ENCODE results near the gene HOTAIR. TPM values are rescaled to one million over a fixed set of nuclear protein-coding genes. Genes with fewer than 3 reads are reported as not detected.

The HOTAIR gene
- polyA plus RNA-seq, 3 donors, result not detected

DNA sequence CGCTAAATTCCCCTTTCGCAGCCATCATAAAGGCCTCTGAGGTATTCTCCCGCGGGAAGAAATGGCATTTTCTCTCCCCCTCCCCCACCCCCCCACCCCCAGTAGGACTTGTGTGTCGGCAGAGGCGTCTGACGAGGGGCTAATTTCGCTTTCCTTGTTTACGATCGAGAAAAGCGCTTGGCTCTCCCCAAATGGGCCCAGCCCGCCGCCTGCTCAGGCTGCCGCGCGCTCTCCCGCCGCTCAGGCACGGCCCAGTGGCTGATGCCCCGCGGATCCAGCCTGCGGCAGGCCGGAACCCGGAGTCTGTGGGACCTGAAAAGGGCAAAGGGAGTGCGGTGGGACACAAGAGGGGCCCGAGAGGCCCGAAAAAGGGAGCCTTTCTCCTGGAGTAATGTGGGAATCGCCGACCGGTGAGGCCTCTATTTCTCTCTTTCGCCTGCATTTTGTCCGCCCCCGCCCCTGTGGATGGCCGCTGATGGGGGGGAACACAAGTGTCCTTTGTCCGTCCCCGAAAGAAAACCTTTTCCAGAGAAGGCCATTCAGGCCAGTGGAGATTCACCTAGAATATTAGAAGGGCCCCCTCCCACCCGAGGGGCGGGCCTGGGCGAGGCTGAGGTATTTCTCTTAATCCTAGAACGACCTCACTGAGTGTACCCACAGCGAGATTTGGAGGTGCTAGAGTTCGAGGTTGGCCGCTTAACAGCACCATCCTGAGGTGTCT lies 44.5 kb upstream of the HOTAIR start:
- H3K9me3 Mint-ChIP-seq, result peaks cover 0 to 36% (median 16%) of the 10 kb centered on the region in 7 donors
- peaks cover 27% of the 10 kb centered on the region for H3K4me1 Mint-ChIP-seq
- Histone ChIP-seq H3K36me3 (replicated peaks in 1 of 2; ENCODE audit: control insufficient read depth in 1 of 2, insufficient read depth in 2 of 2, low read length in 2 of 2) (no peaks in the 10 kb centered on the region), H3K4me1 (ENCODE audit: control insufficient read depth in 1 of 2, insufficient read depth in 2 of 2, low read length in 2 of 2) (peaks cover 14 to 16% of the 10 kb centered on the region in 2 donors), H3K27me3 (ENCODE audit: control insufficient read depth in 2 of 2, insufficient read depth in 2 of 2, low read length in 2 of 2) (peaks cover 95 to 100% of the 10 kb centered on the region in 2 donors), H4K20me1 (ENCODE audit: insufficient read depth, low read length) (no peaks in the 10 kb centered on the region), H3K9me3 (replicated peaks in 1 of 2; ENCODE audit: control insufficient read depth in 1 of 2, insufficient read depth in 1 of 2, low read length in 2 of 2) (peaks cover 10 to 36% of the 10 kb centered on the region in 2 donors), H3K4me3 (replicated peaks in 1 of 3; ENCODE audit: low read depth in 2 of 3, low read length in 3 of 3) (no peak overlapping the region), H3K9ac (ENCODE audit: insufficient read depth, low read length, poor library complexity, severe bottlenecking) (no peak overlapping the region), H3K27ac (ENCODE audit: low read depth in 1 of 2, low read length in 2 of 2) (no peak overlapping the region), H2AFZ (ENCODE audit: insufficient read depth, low read depth, low read length, poor library complexity, severe bottlenecking) (no peak overlapping the region), H3K79me2 (ENCODE audit: insufficient read depth, low read length) (no peaks in the 10 kb centered on the region), H3K4me2 (replicated peaks; ENCODE audit: extremely low read depth, low read length, poor library complexity, severe bottlenecking) (no peak overlapping the region)
- 24% methylated on average over 27 of the region's 43 CpGs for WGBS (ENCODE audit: insufficient coverage)
- H3K27me3 Mint-ChIP-seq (ENCODE audit: low read depth in 3 of 3), result peaks cover 96 to 100% (median 99%) of the 10 kb centered on the region in 3 donors
- intact Hi-C loops (cut with micrococcal nuclease), result no loop called here
- peaks cover 0 to 7% of the 10 kb centered on the region in 2 donors for H3K36me3 Mint-ChIP-seq
- DNase-seq, result no peak
- no peak overlapping the region for H3K27ac Mint-ChIP-seq
- H3K4me3 Mint-ChIP-seq, result peak overlapping the region in 1 of 2 donors; percentile 83
- TF ChIP-seq, protein P1, sequence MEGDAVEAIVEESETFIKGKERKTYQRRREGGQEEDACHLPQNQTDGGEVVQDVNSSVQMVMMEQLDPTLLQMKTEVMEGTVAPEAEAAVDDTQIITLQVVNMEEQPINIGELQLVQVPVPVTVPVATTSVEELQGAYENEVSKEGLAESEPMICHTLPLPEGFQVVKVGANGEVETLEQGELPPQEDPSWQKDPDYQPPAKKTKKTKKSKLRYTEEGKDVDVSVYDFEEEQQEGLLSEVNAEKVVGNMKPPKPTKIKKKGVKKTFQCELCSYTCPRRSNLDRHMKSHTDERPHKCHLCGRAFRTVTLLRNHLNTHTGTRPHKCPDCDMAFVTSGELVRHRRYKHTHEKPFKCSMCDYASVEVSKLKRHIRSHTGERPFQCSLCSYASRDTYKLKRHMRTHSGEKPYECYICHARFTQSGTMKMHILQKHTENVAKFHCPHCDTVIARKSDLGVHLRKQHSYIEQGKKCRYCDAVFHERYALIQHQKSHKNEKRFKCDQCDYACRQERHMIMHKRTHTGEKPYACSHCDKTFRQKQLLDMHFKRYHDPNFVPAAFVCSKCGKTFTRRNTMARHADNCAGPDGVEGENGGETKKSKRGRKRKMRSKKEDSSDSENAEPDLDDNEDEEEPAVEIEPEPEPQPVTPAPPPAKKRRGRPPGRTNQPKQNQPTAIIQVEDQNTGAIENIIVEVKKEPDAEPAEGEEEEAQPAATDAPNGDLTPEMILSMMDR (IDR thresholded peaks at IDR 0.05), result no peak

DNA sequence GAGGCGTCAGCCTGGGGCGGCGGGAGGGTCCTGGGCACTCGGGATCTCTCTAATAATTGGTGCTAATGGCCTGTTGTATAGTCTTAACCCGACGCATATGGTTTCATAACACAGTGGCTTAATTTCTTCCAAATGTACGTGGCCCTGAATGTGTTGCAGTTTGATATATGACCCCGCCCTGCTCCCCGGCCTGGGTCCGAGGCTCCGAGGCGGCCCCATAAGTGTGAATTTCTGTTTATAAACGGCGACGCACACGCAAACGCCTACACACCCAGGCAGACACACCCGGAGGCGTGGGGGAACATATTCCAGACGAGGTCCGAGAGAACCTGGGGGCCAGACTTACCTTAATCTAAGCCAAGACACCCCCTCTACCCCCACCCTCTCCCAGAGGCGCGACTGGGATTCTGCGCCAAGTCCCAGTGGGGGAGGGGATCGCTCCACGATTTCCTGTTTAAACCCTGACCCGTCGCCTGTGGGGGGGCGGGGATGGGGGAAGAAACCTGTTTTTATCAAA lies 43.8 kb upstream of the HOTAIR start:
- Histone ChIP-seq H3K36me3 (replicated peaks in 1 of 2; ENCODE audit: control insufficient read depth in 1 of 2, insufficient read depth in 2 of 2, low read length in 2 of 2) (no peaks in the 10 kb centered on the region), H3K4me1 (ENCODE audit: control insufficient read depth in 1 of 2, insufficient read depth in 2 of 2, low read length in 2 of 2) (peaks cover 14 to 16% of the 10 kb centered on the region in 2 donors), H3K9me3 (replicated peaks in 1 of 2; ENCODE audit: control insufficient read depth in 1 of 2, insufficient read depth in 1 of 2, low read length in 2 of 2) (peaks cover 10 to 38% of the 10 kb centered on the region in 2 donors), H3K4me2 (replicated peaks; ENCODE audit: extremely low read depth, low read length, poor library complexity, severe bottlenecking) (peak overlapping the region; percentile 69), H3K9ac (ENCODE audit: insufficient read depth, low read length, poor library complexity, severe bottlenecking) (no peak overlapping the region), H2AFZ (ENCODE audit: insufficient read depth, low read depth, low read length, poor library complexity, severe bottlenecking) (peak overlapping the region; percentile 76), H3K27ac (ENCODE audit: low read depth in 1 of 2, low read length in 2 of 2) (no peak overlapping the region), H3K27me3 (ENCODE audit: control insufficient read depth in 2 of 2, insufficient read depth in 2 of 2, low read length in 2 of 2) (peaks cover 95 to 100% of the 10 kb centered on the region in 2 donors), H3K79me2 (ENCODE audit: insufficient read depth, low read length) (no peaks in the 10 kb centered on the region), H3K4me3 (replicated peaks in 1 of 3; ENCODE audit: low read depth in 2 of 3, low read length in 3 of 3) (peak overlapping the region in 1 of 3 experiments; percentile 64), H4K20me1 (ENCODE audit: insufficient read depth, low read length) (no peaks in the 10 kb centered on the region)
- peaks cover 0 to 4% of the 10 kb centered on the region in 2 donors for H3K36me3 Mint-ChIP-seq
- peaks cover 0 to 40% (median 14%) of the 10 kb centered on the region in 7 donors for H3K9me3 Mint-ChIP-seq
- peak overlapping the region in 1 of 2 donors; percentile 83 for H3K4me3 Mint-ChIP-seq
- WGBS (ENCODE audit: insufficient coverage), result 24% methylated on average over 17 of the region's 29 CpGs
- H3K4me1 Mint-ChIP-seq, result peaks cover 27% of the 10 kb centered on the region
- no peak overlapping the region for H3K27ac Mint-ChIP-seq
- no peak for DNase-seq
- TF ChIP-seq, protein P1 (IDR thresholded peaks at IDR 0.05), result no peak
- H3K27me3 Mint-ChIP-seq (ENCODE audit: low read depth in 3 of 3), result peaks cover 96 to 100% (median 100%) of the 10 kb centered on the region in 3 donors
- intact Hi-C loops (cut with micrococcal nuclease), result no loop called here
